Hepatocyte (in vitro differentiated cells): ENCODE data around the gene CCR2. TPM values are rescaled to one million over a fixed set of nuclear protein-coding genes. Genes with fewer than 3 reads are reported as not detected.

Experiments
- DNase-seq: peaks from one replicate; pipeline ENCODE4 v3.0.0-alpha.2; 2016; ENCODE audit warnings: low spot score
- H2AFZ ChIP-seq: fragments of 200-600 bp; sonication (generic); 2 replicates; pipeline ENCODE4 v1.6.0; 2016; ENCODE audit warnings: antibody characterized with exemption, mild to moderate bottlenecking
- H3K27ac ChIP-seq: fragments of 200-600 bp; sonication (generic); 2 replicates; pipeline ENCODE4 v1.5.1; 2016; ENCODE audit warnings: mild to moderate bottlenecking
- H3K27me3 ChIP-seq: fragments of 200-600 bp; sonication (generic); 2 replicates; pipeline ENCODE4 v1.6.1; 2016
- H3K36me3 ChIP-seq: fragments of 200-600 bp; sonication (generic); replicated peaks from 2 replicates; pipeline ENCODE4 v1.5.1; 2016; ENCODE audit warnings: low read depth; ENCODE audit not compliant: insufficient read depth
- H3K4me1 ChIP-seq: fragments of 200-600 bp; sonication (generic); 2 replicates; pipeline ENCODE4 v1.5.1; 2016; ENCODE audit warnings: mild to moderate bottlenecking, moderate library complexity; ENCODE audit not compliant: insufficient read depth
- H3K4me2 ChIP-seq: fragments of 200-600 bp; sonication (generic); 2 replicates; pipeline ENCODE4 v1.6.0; 2016
- H3K4me3 ChIP-seq: fragments of 200-600 bp; sonication (generic); 2 replicates; pipeline ENCODE4 v1.5.1; 2016; ENCODE audit warnings: mild to moderate bottlenecking
- H3K79me2 ChIP-seq: fragments of 200-600 bp; sonication (generic); 2 replicates; pipeline ENCODE4 v1.6.0; 2017; ENCODE audit warnings: mild to moderate bottlenecking
- H3K9me2 ChIP-seq: fragments of 200-600 bp; sonication (generic); replicated peaks from 2 replicates; pipeline ENCODE4 v1.6.0; 2017; ENCODE audit warnings: mild to moderate bottlenecking; ENCODE audit not compliant: insufficient read depth
- H3K9me3 ChIP-seq: fragments of 200-600 bp; sonication (generic); 2 replicates; pipeline ENCODE4 v1.5.1; 2016; ENCODE audit warnings: low read depth, mild to moderate bottlenecking
- H4K20me1 ChIP-seq: fragments of 200-600 bp; sonication (generic); 2 replicates; pipeline ENCODE4 v1.6.0; 2016; ENCODE audit warnings: mild to moderate bottlenecking; ENCODE audit not compliant: insufficient read depth, poor library complexity, severe bottlenecking
- EZH2 ChIP-seq: fragments of 200-600 bp; sonication (generic); IDR thresholded peaks from 2 replicates; pipeline ENCODE4 v1.6.1; 2016; ENCODE audit warnings: antibody characterized with exemption, mild to moderate bottlenecking, borderline replicate concordance
- EZH2phosphoT487 ChIP-seq: fragments of 200-600 bp; sonication (generic); IDR thresholded peaks from one replicate; pipeline ENCODE4 v1.6.1; 2018; ENCODE audit warnings: antibody characterized with exemption, mild to moderate bottlenecking, low read depth, moderate library complexity; ENCODE audit not compliant: unreplicated experiment, severe bottlenecking
- WGBS: methylation state at CpG from one replicate; pipeline ENCODE4 v1.1.6; 2016; ENCODE audit warnings: low lambda C conversion rate; ENCODE audit errors: missing lambda C conversion rate; 5-methylcytosine and 5-hydroxymethylcytosine counted together
- polyA plus RNA-seq: library from polyadenylated mRNA; unstranded; fragments of >200 nt; fragmentation: Nextera tagmentation; extraction: Ambion mirVana; gene quantifications from 2 replicates; pipeline ENCODE4 v1.2.1, GENCODE V29; 2016
- total RNA-seq: library from RNA; depleted of rRNA; stranded (reverse); fragments of >200 nt; gene quantifications from 2 replicates; pipeline ENCODE4 v1.2.3, GENCODE V29; 2014
- TF ChIP-seq, protein P1 (sequence below): fragments of 200-600 bp; sonication (generic); IDR thresholded peaks from 2 replicates; pipeline ENCODE4 v1.5.1; 2016; ENCODE audit warnings: antibody characterized with exemption, mild to moderate bottlenecking; ENCODE audit not compliant: poor library complexity

The CCR2 gene
- total and polyA plus RNA-seq, 2 experiments from 2014 or later, result 0.23 TPM; not detected in 1

GRCh38 chr3:46398186-46398955 is 44.5 kb downstream of the CCR2 start:
- no peak for TF ChIP-seq EZH2phosphoT487
- TF ChIP-seq, protein P1, sequence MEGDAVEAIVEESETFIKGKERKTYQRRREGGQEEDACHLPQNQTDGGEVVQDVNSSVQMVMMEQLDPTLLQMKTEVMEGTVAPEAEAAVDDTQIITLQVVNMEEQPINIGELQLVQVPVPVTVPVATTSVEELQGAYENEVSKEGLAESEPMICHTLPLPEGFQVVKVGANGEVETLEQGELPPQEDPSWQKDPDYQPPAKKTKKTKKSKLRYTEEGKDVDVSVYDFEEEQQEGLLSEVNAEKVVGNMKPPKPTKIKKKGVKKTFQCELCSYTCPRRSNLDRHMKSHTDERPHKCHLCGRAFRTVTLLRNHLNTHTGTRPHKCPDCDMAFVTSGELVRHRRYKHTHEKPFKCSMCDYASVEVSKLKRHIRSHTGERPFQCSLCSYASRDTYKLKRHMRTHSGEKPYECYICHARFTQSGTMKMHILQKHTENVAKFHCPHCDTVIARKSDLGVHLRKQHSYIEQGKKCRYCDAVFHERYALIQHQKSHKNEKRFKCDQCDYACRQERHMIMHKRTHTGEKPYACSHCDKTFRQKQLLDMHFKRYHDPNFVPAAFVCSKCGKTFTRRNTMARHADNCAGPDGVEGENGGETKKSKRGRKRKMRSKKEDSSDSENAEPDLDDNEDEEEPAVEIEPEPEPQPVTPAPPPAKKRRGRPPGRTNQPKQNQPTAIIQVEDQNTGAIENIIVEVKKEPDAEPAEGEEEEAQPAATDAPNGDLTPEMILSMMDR, result no peak
- no peak for TF ChIP-seq EZH2
- WGBS, result 89% methylated on average over 6 of the region's 6 CpGs

DNA sequence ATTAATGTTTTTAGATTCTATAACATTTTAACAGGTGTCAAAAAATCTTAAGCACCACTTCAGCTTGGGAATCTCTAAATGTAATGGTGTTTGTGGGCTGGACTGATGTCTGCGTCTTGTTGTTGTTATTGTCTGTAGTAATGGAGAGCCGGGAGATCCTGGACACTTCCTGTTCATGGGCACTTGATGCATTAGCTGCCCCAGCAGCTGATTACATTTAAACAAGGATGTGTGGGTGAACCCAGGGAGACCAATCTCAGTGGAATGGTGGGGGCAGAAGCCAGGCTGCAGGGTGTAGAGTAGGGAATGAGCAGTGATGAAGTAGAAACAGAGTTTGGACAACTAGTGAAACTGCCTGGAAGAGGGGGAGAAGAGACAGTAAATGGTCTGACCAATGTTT is 45.2 kb downstream of the CCR2 start:
- no peak overlapping the region for H3K4me3 ChIP-seq
- no peak overlapping the region for H3K4me2 ChIP-seq
- DNase-seq, result no peak
- H4K20me1 ChIP-seq, result no peaks in the 10 kb centered on the region
- no peak overlapping the region for H3K27ac ChIP-seq
- no peaks in the 10 kb centered on the region for H3K9me3 ChIP-seq
- no peaks in the 10 kb centered on the region for H3K36me3 ChIP-seq
- no peak overlapping the region for H2AFZ ChIP-seq
- H3K9me2 ChIP-seq, result no peaks in the 10 kb centered on the region
- no peaks in the 10 kb centered on the region for H3K4me1 ChIP-seq
- TF ChIP-seq EZH2phosphoT487 (no peak), EZH2 (no peak)
- TF ChIP-seq, protein P1, result no peak
- peaks cover 21% of the 10 kb centered on the region for H3K27me3 ChIP-seq
- 74% methylated on average over 2 of the region's 2 CpGs for WGBS
- no peaks in the 10 kb centered on the region for H3K79me2 ChIP-seq

More at GRCh38 chr3:46398186-46398955, 44.5 kb downstream of the CCR2 start:
- no peaks in the 10 kb centered on the region for H3K9me3 ChIP-seq
- no peaks in the 10 kb centered on the region for H3K9me2 ChIP-seq
- H3K4me3 ChIP-seq, result no peak overlapping the region
- H4K20me1 ChIP-seq, result no peaks in the 10 kb centered on the region
- no peak overlapping the region for H2AFZ ChIP-seq
- H3K27me3 ChIP-seq, result peaks cover 18% of the 10 kb centered on the region
- no peak overlapping the region for H3K4me2 ChIP-seq
- no peaks in the 10 kb centered on the region for H3K36me3 ChIP-seq
- H3K79me2 ChIP-seq, result no peaks in the 10 kb centered on the region
- DNase-seq, result no peak
- H3K4me1 ChIP-seq, result no peaks in the 10 kb centered on the region
- H3K27ac ChIP-seq, result no peak overlapping the region

GRCh38 chr3:46399557-46399956 is 45.6 kb downstream of the CCR2 start:
- H3K9me2 ChIP-seq, result no peaks in the 10 kb centered on the region
- H3K9me3 ChIP-seq, result no peaks in the 10 kb centered on the region
- TF ChIP-seq, protein P1, result no peak
- no peak for TF ChIP-seq EZH2
- no peak for DNase-seq
- no peaks in the 10 kb centered on the region for H3K36me3 ChIP-seq
- H3K27me3 ChIP-seq, result peaks cover 21% of the 10 kb centered on the region
- no peak overlapping the region for H2AFZ ChIP-seq
- H3K4me2 ChIP-seq, result no peak overlapping the region
- no peak overlapping the region for H3K4me3 ChIP-seq
- WGBS, result 64% methylated on average over 2 of the region's 2 CpGs
- H3K27ac ChIP-seq, result peak overlapping the region; percentile 36
- H3K4me1 ChIP-seq, result no peaks in the 10 kb centered on the region
- no peaks in the 10 kb centered on the region for H3K79me2 ChIP-seq
- no peaks in the 10 kb centered on the region for H4K20me1 ChIP-seq
